Hypothalamus (tissue), 51 donors: Measurements from ENCODE around the gene LRRC2.
A peak's percentile ranks its signal among the peaks of the same experiment; 100 is the strongest.

Experiments used
- DNase-seq, 51 donors: peaks; one replicate each; lab custom pipeline; 2025; lab: John Stamatoyannopoulos, UW

Gene LRRC2

DNA sequence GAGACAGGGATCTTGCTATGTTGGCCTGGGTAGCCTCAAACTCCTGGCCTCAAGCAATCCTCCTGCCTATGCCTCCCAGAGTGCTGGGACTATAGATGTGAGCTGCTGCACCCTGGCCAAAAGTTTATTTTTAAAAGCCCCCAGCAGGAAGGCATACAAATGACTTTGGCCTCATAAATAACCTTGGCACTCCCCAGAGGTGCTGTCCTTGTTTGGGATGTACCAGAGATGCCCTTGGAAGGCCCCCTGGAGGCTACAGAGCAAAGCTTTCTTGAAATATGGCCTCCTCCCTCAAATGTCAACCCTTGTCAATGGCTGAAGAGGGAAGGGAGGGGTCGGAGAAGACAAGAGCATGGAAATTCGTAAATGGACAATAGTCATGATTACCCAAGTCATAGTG is 82.3 kb downstream of the LRRC2 start:
- DNase-seq = no peak

DNA sequence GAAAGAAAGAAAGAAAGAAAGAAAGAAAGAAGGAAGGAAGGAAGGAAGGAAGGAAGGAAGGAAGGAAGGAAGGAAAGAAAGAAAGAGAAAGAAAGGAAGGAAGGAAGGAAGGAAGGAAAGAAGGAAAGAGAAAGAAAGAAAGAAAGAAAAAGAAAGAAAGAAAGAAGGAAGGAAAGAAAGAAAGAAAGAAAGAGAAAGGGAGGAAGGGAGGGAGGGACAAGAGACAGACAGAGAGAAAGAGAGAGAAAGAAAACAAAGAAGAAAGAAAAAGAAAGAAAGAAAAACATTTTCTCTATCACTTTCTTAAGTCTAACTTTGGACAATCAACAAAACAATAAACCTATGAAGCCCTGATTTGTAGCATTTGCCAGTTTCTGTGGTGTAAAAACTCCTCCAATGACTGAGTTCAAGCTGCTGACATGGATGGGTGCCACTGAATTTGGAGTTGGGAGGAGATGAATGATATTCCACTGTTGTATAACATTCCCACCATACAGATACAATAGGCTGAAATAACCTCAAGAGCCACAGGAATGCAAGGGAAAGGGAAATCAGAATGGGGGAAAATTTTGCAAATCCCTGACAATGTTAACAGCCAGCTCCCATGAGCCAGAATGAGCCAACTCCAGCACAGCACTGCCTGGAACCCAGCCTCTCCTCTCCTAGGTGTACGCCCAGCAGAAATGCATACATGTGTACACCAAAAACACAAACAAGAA is 83.3 kb downstream of the LRRC2 start:
- DNase-seq = no peak

DNA sequence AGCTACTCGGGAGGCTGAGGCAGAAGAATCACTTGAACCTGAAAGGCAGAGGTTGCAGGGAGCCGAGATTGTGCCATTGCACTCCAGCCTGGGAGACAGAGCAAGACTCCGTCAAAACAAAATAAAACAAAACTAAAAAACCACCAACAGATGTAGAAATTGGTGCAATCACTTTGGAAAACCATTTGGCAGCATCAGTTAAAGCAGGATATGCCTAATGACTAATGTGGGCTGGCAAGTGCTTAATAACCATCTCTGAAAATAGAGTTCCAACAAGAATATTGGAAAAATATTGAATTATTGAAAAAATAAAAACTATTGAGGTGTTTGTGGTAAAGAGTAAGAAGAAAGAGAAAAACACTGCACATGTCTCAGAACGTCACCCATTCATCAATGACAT is 84.5 kb downstream of the LRRC2 start:
- no peak for DNase-seq

DNA sequence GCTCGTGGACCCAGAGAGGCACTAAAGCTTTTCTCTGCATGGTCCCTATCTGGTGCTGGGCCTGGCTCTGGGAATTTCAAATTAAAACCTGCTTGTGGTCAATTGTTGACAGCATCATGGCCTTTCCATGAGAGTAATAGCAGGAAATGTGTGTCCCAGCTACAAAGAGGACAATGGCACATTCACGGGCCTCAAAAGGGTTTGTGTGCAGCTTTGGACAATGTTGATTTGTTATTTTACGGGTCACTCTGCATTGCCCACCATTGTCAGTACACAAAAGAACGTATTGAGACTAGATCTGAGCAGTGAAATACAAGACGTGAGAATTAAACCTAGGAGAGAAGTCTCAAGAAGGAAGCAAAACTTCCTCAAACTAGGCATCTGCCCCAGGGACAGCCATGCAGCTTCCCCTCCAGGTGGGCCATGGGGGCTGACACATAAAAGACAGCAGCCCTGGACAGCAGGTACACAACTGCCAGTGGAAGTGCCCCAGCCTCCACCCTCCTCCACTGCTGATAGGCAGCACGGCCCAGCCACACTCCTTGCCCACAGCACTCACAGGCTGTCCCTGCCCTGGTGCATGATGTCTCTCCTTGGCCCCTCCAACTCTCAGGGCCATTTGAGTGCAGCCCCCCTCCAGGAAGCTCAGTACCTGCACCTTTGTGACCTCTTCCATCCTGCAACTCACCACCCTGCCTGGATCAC is 85.5 kb downstream of the LRRC2 start:
- DNase-seq = peak in 19 of 51 donors; percentile 5 to 66 (median 19)

GRCh38 chr3:46479696-46480095 is 86.4 kb downstream of the LRRC2 start:
- no peak for DNase-seq

GRCh38 chr3:46479021-46479420 is 87.1 kb downstream of the LRRC2 start:
- no peak for DNase-seq

DNA sequence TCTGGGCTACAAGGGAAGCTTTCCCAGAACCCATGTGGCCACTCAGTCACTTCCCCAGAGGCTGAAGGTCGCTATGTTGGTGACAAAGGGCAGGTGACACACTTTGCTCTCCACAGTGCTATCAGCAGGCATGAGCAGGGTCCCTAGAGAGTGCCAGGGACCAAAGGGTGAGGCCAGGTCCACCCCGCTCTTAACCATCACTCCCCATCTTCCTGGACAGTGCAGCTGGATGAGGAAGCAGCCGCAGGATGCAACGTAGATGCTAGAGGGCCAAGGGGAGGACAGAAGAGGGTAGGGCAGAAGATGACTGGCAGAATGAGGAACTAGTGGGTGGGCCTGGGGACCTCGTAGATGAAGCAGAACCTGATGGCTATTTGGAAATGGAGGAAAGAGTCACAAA is 87.8 kb downstream of the LRRC2 start:
- DNase-seq = no peak

DNA sequence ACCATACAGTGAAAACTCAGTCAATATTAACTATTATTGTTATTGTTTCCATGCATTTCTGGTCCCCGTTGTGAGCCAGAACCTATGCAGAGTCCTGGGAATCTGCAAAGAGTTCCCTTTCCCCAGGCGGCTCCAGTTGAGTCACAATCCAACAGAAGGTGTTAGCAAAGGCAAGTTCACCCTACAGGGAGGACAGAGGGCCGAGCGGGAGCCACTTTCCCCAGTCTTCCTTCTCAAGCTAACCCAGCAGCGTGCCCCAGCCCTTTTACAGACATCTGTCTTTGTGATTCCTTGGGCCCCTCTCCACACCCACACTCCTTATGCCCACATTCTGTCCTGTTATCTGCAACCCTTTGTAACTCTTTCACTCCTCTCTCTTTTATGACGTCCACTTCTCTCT is 88.3 kb downstream of the LRRC2 start:
- no peak for DNase-seq

- DNase-seq = no peak
Measured at GRCh38 chr3:46477145-46477544, 89.0 kb downstream of the LRRC2 start.

DNA sequence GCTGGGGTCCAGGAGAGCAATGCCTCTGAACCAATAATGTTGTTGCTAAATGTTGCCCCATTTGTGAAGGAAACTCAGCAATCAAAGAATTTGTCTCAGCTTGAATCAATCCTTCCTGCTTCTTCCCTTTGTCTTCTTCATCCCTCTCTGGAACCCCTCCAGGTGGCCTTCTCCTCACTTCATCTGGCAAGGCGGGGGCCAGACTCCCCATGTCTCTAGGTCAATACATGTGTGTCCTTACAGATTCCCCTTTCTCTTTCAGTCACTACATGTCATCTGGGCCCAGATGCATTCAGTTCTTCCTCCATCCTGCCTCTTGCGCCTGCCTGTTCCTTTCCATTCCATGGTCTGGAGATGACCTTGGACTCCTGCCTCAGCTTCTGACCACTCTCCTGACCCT is 93.4 kb downstream of the LRRC2 start:
- DNase-seq = no peak

DNA sequence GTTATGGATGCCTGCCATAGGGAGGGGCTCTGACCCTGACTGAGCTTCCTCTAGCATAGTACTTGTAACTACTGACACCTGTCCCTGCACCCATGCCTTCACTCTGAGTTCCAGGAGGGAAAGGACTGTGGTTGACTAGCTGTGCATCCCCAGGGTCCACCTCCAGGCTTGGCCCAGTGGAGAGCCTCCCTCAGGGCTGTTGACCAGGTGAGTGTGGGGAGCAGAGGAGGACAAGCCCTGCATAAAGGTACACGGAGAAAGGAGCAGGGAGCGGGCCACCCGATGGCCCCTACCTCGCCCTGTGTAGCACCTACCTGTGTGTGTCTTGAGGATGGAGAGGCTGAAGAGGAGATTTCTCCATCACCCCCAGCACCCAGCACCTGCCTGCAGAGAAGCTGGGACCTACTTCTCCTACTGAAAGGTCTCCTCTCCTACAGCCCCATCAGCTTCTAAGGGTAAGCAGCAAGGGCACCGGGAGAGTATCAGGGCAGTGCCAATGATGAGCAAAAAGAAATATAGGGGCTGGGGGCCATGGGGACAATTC is 94.7 kb downstream of the LRRC2 start:
- DNase-seq = no peak

GRCh38 chr3:46470831-46471230 is 95.3 kb downstream of the LRRC2 start:
- no peak for DNase-seq

GRCh38 chr3:46469680-46470357 is 96.3 kb downstream of the LRRC2 start:
- no peak for DNase-seq

- DNase-seq = no peak
Measured at GRCh38 chr3:46468753-46469600, 97.1 kb downstream of the LRRC2 start.

- DNase-seq = no peak
Measured at GRCh38 chr3:46467562-46467961, 98.5 kb downstream of the LRRC2 start.

GRCh38 chr3:46466871-46467403 is 99.2 kb downstream of the LRRC2 start:
- no peak for DNase-seq

- DNase-seq = no peak
Measured at GRCh38 chr3:46466273-46466672, 99.8 kb downstream of the LRRC2 start.
